ENCODE measurements around the gene HCN2. TPM values are rescaled to one million over a fixed set of nuclear protein-coding genes. Genes with fewer than 3 reads are reported as not detected.
A peak's percentile ranks its signal among the peaks of the same experiment; 100 is the strongest.
"Not testable (repeated sequence)": the region's sequence is repeated elsewhere in the genome, so short reads cannot be mapped to it uniquely, and the experiment has no call there.

Gene HCN2
- total RNA-seq, 1 experiment from 2014 or later: 9.2 TPM

DNA sequence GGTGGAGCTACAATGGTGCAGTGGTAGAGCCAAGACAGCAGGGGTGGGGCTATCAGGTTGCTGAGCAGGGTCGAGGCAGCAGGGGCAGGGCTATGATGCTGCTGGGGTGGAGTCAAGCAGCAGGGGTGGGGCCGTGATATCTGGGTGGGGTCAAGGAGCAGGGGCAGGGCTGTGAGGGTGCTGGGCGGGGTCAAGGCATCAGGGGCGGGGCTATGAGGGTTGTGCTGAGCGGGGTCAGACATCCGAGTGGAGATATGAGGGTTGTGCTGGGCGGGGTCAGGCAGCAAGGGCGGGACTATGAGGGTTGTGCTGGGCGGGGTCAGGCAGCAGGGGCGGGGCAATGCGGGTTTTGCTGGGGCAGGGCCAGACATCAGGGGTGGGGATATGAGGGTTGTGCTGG lies 14.7 kb downstream of the HCN2 start:
- POLR2A ChIA-PET: no interaction called here
- Mint-ChIP-seq H3K9me3 (peaks cover 19% of the 10 kb centered on the region), H3K27me3 (ENCODE audit: low read depth) (peaks cover 9% of the 10 kb centered on the region), H3K4me1 (no peaks in the 10 kb centered on the region), H3K27ac (no peak overlapping the region), H3K36me3 (peaks cover 9% of the 10 kb centered on the region; the same call in 1 of the 2 replicates), H3K4me3 (no peak overlapping the region)
- ATAC-seq (peak; percentile 65), DNase-seq (ENCODE audit: low spot score) (no peak)
- CTCF ChIA-PET: interaction anchor here (0.8 kb wide), 1 partner anchor 20 kb away, joined by 3 read pairs; no protein-coding TSS in a partner anchor
- TF ChIP-seq, protein P1, sequence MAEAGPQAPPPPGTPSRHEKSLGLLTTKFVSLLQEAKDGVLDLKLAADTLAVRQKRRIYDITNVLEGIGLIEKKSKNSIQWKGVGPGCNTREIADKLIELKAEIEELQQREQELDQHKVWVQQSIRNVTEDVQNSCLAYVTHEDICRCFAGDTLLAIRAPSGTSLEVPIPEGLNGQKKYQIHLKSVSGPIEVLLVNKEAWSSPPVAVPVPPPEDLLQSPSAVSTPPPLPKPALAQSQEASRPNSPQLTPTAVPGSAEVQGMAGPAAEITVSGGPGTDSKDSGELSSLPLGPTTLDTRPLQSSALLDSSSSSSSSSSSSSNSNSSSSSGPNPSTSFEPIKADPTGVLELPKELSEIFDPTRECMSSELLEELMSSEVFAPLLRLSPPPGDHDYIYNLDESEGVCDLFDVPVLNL (CRISPR knock-in tag; IDR thresholded peaks at IDR 0.05; ENCODE audit: borderline replicate concordance, low read depth): no peak
- TF ChIP-seq NR2C2 (CRISPR knock-in tag; IDR thresholded peaks at IDR 0.05) (no peak), NFATC4 (CRISPR knock-in tag; IDR thresholded peaks at IDR 0.05) (no peak), ZNF671 (CRISPR knock-in tag; IDR thresholded peaks at IDR 0.05) (no peak), ELF4 (CRISPR knock-in tag; IDR thresholded peaks at IDR 0.05; ENCODE audit: low read depth) (no peak), NFE2L1 (CRISPR knock-in tag; IDR thresholded peaks at IDR 0.05) (no peak), MXD4 (CRISPR knock-in tag; IDR thresholded peaks at IDR 0.05; ENCODE audit: borderline replicate concordance) (no peak), SMAD4 (CRISPR knock-in tag; IDR thresholded peaks at IDR 0.05) (no peak), RELA (CRISPR knock-in tag; IDR thresholded peaks at IDR 0.05; ENCODE audit: borderline replicate concordance) (no peak), NR1H2 (CRISPR knock-in tag; IDR thresholded peaks at IDR 0.05) (no peak), CREM (CRISPR knock-in tag; IDR thresholded peaks at IDR 0.05) (no peak)
- TF ChIP-seq, protein P2, sequence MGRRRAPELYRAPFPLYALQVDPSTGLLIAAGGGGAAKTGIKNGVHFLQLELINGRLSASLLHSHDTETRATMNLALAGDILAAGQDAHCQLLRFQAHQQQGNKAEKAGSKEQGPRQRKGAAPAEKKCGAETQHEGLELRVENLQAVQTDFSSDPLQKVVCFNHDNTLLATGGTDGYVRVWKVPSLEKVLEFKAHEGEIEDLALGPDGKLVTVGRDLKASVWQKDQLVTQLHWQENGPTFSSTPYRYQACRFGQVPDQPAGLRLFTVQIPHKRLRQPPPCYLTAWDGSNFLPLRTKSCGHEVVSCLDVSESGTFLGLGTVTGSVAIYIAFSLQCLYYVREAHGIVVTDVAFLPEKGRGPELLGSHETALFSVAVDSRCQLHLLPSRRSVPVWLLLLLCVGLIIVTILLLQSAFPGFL (CRISPR knock-in tag; IDR thresholded peaks at IDR 0.05; ENCODE audit: borderline replicate concordance): no peak
- TF ChIP-seq, protein P3, sequence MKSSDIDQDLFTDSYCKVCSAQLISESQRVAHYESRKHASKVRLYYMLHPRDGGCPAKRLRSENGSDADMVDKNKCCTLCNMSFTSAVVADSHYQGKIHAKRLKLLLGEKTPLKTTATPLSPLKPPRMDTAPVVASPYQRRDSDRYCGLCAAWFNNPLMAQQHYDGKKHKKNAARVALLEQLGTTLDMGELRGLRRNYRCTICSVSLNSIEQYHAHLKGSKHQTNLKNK (CRISPR knock-in tag; IDR thresholded peaks at IDR 0.05): no peak

DNA sequence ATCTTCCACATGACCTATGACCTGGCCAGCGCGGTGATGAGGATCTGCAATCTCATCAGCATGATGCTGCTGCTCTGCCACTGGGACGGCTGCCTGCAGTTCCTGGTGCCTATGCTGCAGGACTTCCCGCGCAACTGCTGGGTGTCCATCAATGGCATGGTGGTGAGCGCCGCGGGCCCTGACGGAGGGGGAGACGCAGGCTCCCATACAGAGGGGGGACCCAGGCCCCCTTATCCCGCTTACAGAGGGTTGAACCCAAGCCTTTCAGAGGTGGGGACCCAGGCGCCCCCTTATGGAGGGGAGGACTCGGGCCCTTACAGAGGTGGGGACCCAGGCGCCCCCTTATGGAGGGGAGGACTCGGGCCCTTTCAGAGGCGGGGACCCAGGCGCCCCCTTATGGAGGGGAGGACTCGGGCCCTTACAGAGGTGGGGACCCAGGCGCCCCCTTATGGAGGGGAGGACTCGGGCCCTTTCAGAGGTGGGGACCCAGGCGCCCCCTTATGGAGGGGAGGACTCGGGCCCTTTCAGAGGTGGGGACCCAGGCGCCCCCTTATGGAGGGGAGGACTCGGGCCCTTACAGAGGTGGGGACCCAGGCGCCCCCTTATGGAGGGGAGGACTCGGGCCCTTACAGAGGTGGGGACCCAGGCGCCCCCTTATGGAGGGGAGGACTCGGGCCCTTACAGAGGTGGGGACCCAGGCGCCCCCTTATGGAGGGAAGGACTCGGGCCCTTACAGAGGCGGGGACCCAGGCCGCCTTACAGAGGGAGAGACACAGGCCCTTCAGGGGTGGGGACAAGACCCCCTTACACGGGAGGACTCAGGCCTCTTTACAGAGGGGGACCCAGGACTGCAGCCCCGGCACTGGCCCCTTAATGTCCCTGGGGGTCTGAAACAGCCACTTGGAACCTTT lies 15.6 kb downstream of the HCN2 start:
- ATAC-seq: peak; percentile 29; the same call in 1 of the 2 replicates
- DNase-seq (ENCODE audit: low spot score); H3K36me3 Mint-ChIP-seq; H3K27me3 Mint-ChIP-seq (ENCODE audit: low read depth); H3K4me1 Mint-ChIP-seq; H3K27ac Mint-ChIP-seq; POLR2A ChIA-PET; CTCF ChIA-PET; H3K4me3 Mint-ChIP-seq: not testable (repeated sequence)
- peaks cover 19% of the 10 kb centered on the region for H3K9me3 Mint-ChIP-seq
- TF ChIP-seq, protein P4, sequence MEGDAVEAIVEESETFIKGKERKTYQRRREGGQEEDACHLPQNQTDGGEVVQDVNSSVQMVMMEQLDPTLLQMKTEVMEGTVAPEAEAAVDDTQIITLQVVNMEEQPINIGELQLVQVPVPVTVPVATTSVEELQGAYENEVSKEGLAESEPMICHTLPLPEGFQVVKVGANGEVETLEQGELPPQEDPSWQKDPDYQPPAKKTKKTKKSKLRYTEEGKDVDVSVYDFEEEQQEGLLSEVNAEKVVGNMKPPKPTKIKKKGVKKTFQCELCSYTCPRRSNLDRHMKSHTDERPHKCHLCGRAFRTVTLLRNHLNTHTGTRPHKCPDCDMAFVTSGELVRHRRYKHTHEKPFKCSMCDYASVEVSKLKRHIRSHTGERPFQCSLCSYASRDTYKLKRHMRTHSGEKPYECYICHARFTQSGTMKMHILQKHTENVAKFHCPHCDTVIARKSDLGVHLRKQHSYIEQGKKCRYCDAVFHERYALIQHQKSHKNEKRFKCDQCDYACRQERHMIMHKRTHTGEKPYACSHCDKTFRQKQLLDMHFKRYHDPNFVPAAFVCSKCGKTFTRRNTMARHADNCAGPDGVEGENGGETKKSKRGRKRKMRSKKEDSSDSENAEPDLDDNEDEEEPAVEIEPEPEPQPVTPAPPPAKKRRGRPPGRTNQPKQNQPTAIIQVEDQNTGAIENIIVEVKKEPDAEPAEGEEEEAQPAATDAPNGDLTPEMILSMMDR (IDR thresholded peaks at IDR 0.05): peak; percentile 30; the same call in 1 of the 2 replicates

DNA sequence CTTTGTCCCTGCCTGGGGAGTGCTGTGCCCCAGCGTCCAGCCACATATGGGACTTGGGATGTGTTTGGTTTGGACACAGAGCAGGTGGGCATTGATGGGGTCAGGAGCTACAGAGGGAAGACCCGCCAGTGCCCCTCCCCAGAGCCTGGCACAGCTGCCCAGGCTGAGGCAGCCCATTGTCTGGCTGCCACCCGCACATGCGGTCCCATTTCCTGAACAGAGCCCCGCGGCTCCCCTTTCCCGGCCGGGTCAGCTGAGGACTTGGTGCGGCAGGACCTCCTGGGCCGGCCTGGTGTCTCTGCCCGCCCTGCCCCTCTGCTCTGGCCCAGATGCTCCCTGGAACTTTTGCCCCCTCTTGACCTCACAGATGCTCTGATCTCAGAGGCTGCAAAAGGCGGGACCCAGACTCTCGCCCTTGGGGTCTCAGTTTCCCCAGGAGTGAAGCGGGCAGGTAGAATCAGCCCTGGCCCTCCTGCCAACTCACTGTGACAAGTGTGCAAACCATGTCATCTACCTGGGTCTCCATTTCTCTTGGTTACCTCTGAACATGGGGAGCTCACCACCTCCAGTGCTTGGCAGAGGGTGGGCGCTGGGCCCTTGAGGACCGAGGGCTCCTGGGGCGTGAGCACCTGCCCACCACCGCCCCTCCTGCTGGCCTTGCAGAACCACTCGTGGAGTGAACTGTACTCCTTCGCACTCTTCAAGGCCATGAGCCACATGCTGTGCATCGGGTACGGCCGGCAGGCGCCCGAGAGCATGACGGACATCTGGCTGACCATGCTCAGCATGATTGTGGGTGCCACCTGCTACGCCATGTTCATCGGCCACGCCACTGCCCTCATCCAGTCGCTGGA lies 17.8 kb downstream of the HCN2 start:
- ATAC-seq: no peak
- DNase-seq (ENCODE audit: low spot score): no peak
- CTCF ChIA-PET: interaction anchor here (1.0 kb wide), 1 partner anchor 21 kb away, joined by 3 read pairs; no protein-coding TSS in a partner anchor
- Mint-ChIP-seq H3K27me3 (ENCODE audit: low read depth) (no peaks in the 10 kb centered on the region), H3K4me3 (no peak overlapping the region), H3K4me1 (peaks cover 3% of the 10 kb centered on the region; the same call in 1 of the 2 replicates), H3K9me3 (peaks cover 5% of the 10 kb centered on the region), H3K27ac (no peak overlapping the region), H3K36me3 (peaks cover under 1% of the 10 kb centered on the region; the same call in 1 of the 2 replicates)
- POLR2A ChIA-PET: no interaction called here
- TF ChIP-seq, protein P5, sequence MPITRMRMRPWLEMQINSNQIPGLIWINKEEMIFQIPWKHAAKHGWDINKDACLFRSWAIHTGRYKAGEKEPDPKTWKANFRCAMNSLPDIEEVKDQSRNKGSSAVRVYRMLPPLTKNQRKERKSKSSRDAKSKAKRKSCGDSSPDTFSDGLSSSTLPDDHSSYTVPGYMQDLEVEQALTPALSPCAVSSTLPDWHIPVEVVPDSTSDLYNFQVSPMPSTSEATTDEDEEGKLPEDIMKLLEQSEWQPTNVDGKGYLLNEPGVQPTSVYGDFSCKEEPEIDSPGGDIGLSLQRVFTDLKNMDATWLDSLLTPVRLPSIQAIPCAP (CRISPR knock-in tag; IDR thresholded peaks at IDR 0.05): no peak
- TF ChIP-seq, protein P6, sequence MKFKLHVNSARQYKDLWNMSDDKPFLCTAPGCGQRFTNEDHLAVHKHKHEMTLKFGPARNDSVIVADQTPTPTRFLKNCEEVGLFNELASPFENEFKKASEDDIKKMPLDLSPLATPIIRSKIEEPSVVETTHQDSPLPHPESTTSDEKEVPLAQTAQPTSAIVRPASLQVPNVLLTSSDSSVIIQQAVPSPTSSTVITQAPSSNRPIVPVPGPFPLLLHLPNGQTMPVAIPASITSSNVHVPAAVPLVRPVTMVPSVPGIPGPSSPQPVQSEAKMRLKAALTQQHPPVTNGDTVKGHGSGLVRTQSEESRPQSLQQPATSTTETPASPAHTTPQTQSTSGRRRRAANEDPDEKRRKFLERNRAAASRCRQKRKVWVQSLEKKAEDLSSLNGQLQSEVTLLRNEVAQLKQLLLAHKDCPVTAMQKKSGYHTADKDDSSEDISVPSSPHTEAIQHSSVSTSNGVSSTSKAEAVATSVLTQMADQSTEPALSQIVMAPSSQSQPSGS (CRISPR knock-in tag; IDR thresholded peaks at IDR 0.05; ENCODE audit: borderline replicate concordance, low read depth): no peak
- TF ChIP-seq IRF2 (CRISPR knock-in tag; IDR thresholded peaks at IDR 0.05; ENCODE audit: borderline replicate concordance, low read depth): no peak
- TF ChIP-seq TCF7 (CRISPR knock-in tag; IDR thresholded peaks at IDR 0.05; ENCODE audit: low read depth): no peak
- TF ChIP-seq TEAD4 (CRISPR knock-in tag; IDR thresholded peaks at IDR 0.05): no peak
- no peak for TF ChIP-seq ZNF416 (CRISPR knock-in tag; IDR thresholded peaks at IDR 0.05)
- no peak for TF ChIP-seq ZNF232 (CRISPR knock-in tag; IDR thresholded peaks at IDR 0.05)
- TF ChIP-seq ZNF423 (CRISPR knock-in tag; IDR thresholded peaks at IDR 0.05): no peak
- no peak for TF ChIP-seq CBFB (CRISPR knock-in tag; IDR thresholded peaks at IDR 0.05; ENCODE audit: low read depth)
- TF ChIP-seq ZNF671 (CRISPR knock-in tag; IDR thresholded peaks at IDR 0.05): no peak

Data from WTC11 (cell line).